Activated effector memory CD4-positive, alpha-beta T cell treated with anti-CD3 and anti-CD28 coated beads, Interleukin-2, amount 50 U/mL, for 16 hours (primary cell): Measurements from ENCODE around the gene SPATS1.
A peak's percentile ranks its signal among the peaks of the same experiment; 100 is the strongest.

Source experiments
- DNase-seq: peaks from one replicate; pipeline ENCODE4 v3.0.0-alpha.2; 2020

Gene SPATS1, protein sequence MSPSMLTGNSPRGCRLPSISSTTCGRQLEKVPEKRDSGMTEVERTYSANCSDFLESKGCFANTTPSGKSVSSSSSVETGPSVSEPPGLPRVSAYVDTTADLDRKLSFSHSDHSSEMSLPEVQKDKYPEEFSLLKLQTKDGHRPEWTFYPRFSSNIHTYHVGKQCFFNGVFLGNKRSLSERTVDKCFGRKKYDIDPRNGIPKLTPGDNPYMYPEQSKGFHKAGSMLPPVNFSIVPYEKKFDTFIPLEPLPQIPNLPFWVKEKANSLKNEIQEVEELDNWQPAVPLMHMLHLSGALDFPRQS

DNA sequence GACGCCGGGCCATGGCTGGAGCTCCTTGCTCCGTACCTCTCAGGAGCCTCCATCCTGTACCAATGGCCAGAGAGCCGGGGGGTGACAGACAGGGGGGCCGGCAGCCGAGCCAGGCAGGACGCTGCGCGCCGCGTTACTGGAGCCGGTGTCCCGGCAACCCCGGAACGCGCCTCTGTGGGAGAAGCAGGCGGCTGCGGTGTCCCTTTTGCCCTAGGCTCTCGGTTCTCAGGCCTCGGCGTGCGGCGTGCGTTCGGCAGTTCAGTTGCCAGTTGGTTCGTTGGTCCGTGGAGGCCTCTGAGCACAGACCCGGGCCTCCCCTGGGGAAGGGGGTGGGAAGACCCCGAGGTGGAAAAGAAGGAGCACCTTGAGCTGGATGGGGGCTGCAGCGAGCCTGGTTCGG lies at the start of gene SPATS1:
SPATS1 (plus strand) TSS at position 162 of the 400 bp plus-strand sequence. CDS start 446 bp downstream, outside the sequence.
- no peak for DNase-seq

DNA sequence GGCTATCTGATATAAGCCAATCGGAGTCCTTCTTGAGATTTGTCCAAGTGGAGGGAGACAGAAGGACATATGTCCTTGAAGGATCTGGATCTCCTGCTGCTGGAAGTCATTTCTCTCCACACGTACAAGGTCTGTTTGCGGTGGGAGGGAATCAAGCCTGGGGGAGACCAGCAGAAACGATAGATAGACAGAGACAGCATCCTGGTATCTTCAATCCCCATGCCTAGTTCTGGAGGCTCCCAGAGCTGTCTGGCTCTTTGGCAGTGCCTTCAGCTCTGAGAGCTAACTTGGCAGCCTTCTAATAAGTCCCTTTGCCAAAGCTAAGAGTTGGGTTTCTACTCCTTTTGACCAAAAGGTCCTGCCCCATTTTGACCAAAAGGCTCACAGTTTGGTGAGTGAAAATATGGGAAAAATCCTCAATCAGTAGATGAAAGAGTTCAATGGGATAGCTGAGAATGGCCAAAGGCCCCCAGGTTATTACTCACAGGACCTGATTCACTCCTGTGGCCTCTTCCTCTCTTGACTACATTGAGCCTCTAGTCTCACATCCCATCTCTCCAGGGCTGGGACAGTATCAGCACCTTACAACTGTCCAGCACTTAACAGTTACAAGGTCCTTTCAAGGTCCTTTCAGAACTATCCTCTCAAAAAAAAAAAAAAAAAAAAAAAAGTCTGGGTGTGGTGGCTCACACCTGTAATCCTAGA lies 49.6 kb upstream of the SPATS1 start:
- no peak for DNase-seq

DNA sequence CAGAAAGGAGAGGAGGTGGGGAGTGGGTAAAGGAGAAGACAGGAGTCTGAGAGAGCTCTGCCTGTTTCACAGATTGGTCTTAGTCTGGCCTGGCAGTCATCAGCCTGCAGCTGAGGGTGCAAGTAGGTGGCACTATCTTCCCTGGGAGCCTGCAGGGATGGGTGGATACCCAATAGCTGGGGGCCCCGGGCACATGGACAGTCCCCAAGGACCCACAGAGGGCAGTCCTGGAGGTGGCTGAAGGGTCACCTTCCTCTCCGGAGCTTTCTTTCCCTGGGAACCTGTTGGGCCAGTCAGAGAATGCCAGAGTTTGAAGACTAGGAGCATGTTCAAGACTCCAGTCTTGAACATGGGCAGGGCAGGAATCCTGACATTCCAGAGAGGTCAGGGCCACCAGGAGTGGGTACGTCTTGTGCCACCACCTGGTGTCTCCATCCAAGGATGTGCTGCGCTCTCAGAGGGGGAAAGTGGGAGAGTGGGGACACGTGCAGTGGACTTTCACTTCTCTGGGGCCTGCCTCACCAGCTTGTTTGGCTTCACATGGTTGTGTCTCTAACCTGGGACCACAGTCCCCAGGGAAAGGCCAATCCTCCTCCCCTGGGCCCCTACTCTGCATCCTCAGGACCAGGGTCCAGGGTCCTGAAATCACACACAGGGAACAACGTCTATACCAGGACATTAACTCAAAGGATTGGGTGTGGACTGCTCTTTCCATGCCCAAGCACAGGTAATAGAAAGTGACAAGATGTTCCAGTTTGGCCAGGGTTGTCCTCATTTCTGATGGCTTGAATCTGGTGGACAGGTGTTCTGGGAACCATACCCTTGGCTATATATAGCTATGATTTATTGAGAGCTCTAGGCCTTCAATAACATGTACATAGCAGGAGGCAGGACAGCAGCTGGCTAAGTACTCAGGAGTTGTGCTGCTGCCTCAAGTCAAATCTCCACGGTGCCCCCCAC lies 47.3 kb upstream of the SPATS1 start:
- DNase-seq: no peak

DNA sequence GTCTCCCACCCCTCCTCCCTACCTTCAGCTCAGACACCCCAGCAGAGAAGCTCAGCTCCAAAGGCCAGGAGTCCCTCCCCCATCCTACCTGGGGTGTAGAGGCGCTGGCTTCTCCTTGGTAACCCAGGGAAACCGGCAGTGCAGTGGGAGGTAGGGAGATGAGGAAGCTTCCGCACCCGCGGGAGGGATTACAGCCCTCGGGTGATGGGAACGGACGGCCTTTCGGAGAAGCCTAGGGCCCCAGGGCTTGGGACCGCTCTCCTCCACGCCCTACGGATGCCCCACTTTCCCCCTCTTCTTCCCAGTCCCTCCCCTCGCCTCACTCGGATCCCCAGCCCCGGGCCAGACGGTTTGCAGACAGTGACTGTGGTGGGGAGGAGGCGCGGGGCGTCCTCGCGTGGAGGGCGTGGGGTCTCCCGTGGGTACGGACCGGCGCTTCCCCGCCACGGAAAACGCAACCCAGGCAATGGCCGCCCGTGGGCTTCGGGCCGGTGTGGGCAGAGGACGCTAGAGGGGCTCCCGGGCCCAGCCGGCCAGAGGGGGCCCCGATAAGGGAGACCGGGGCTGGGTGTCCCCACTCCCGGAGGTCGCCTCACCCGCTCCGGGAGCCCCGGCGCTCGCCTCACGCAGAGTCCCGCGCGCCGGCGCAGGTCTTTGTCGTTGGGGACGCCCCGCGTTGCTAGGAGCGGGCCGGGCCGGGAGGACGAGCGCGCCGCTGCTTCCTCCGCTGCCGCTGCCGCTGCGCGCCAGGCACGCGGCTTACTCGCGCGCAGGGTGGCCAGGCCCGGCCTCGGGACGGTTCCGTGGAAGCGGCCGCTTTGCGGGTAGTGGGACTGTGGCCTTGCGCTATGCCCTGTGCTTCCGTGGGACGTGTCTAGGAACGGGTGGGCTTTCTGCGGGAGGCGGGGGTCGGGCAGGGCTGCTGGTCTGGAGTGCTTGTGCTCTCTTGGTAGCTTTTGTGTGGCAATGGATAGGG lies 45.1 kb upstream of the SPATS1 start:
- DNase-seq: peak; percentile 80

DNA sequence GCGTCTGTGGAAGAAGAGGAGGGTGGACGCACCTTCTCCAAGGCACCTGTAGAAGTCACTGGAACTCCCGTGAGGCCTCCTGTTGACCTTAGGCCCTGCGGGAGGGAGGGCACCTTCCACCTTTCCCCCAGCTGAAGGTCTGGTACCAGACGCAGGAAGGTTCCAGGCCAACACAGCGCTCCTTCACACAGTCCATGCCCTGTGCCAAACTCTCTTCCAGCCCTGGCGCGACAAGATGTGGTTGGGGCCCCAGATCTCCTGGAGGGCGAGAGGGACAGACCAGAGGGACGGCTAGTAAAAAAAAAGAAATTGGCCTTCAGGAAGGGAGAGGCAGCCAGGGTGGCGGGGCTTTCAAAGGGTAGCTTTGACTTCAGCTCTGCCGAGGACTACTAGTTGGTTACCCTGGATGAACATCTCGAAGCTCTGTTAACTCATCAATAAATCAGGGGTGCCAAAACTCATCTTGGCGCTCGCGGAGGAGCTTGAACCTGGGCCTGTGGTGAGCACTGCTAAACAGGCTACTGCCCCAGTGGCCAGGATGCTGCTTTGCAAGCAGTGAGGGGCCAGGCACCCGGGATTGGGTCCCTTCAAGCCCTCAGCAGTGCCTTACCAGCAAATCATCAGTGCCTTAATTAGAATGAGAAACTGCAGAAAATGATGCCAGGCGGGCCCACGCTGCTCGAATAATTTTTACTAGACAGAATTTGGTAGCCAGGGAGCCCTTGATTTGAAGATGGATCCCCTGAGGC lies 44.2 kb upstream of the SPATS1 start:
- peak; percentile 51 for DNase-seq

DNA sequence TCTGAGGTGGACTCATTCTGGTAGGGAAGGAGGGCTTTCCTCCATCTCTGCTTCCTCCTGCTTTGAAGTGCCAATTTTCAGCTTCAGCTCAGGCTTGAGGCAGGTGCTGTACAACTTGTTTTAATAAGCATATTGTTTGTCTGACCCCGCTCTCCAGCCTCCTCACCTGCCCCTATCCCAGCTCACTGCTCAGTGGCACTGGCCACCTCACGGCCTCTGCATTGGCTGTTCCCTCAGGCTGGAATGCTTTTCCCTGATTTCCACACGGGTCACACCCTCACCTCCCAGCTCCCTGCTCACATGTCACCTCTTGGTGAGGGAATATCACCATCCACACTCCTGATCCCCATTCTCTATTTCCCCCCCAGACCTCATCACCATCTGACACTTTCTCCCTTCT lies 43.6 kb upstream of the SPATS1 start:
- DNase-seq: no peak

DNA sequence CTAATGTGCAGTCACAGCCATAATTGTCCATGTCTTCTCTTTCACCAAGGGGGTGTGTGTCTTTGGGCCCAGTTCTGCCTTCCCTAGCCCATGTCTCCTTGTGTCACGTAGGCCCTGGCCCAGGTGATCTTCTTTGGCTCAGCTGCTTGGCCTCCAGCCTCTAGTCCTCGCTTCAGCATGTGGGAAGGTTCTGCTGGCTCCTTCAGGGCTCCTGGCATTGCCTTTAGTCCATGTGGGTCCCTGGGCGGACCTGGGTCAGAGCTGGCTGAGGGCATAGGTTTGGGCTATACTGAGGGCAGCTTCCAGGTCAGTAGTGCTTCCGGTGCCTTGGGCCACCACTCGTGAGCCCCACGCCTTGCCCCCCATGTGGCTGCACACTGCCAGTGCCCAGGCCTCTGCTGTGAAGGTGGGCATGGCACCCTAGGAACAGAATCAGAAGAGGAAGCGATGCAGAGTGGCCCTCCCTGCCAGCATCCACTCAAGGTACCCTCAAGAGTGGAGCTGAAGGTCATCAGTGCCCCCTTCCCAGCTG lies 42.1 kb upstream of the SPATS1 start:
- DNase-seq: peak; percentile 58

DNA sequence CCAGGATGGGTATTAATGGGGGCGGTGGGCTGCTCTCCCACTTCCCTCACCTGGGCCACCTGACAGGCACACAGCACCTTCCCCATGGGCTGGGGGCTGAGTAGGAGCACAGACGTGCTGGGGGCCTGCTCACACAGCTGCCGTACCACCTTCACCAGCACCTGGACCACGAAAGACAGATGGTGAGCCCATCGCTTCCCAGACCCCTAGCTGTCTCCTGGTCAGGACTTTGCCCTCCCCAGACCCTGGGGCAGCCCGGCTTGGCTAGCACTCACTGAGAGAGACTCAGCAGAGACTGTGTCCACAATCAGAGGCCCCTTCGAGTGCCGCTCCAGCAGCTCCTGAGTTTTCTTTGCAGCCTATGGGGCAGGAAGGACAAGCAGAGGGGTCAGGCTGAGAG lies 41.3 kb upstream of the SPATS1 start:
- DNase-seq: no peak

DNA sequence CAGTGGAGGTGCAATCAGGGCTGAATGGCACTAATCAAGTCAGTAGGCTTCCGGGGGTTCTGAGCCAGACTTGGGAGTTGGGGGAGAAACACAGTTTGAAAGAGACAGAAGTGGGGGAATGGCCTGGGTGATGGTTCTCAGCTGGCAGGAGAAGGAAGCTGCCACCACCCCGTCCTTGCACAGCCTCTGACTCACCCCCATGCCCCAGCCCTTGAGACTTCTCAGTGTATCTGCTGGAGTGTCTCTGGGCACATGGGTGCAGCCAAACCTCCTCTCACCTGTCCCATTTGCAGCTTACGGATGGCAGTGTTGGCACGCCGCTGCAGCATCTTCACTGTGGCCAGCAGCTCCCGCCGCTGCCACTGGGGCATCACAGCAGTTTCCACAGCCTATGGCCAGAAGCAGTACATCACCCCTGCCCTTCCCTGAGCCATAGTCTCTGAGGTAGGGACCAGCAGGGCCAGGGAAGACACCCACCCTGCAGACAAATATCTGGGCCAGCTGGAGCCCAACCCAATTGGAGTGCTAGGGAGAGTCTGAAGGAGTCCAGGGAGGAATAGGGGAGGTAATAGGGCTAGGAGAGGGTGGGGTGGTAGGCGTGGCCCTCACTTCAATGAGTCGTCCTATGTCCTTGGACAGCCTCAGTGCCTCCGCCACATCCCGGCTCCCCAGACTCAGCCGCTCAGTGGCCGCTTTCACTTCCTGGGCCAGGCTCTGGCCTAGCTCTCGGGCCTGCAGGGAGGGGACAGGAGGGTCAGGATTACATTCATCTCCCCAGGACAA lies 40.5 kb upstream of the SPATS1 start:
- DNase-seq: peak; percentile 17

DNA sequence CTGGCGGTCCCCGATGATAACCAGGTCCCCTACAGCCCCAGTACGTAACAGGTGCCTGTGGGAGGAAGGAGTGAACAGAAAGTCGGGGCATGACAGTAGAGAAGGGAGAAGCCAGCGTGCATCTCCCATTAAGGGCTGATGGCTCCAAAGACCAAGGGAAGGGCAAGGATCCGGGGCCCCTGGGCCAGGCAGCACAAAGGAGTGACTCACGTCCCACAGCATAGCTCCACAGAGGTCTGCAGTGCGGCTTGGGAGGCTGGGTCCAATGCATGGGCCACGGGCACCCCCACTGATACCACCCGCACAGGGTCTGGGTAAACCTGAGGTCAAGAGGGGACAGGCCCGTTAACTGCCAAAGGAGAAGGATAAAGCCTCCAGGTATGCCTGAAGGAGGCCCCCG lies 39.6 kb upstream of the SPATS1 start:
- DNase-seq: no peak

DNA sequence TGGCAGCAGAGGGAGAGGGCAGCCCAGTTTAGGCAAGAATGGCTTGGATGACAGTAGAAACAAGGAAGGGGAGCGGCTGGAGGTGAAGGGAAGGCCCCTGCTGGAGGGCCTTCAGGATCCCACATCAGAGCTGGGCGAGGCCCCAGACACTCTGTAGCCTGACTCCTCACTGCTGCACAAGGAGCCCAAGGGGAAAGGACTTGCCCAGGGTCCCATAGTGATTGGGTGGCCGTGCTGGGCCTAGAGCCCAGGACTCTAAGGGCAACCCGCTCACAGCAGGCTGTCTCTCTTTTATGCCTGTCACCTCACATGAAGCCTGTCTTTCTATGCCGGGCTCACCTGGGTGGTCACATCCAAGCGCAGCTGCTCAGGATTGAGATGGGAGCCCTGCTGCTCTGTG lies 38.6 kb upstream of the SPATS1 start:
- DNase-seq: no peak

DNA sequence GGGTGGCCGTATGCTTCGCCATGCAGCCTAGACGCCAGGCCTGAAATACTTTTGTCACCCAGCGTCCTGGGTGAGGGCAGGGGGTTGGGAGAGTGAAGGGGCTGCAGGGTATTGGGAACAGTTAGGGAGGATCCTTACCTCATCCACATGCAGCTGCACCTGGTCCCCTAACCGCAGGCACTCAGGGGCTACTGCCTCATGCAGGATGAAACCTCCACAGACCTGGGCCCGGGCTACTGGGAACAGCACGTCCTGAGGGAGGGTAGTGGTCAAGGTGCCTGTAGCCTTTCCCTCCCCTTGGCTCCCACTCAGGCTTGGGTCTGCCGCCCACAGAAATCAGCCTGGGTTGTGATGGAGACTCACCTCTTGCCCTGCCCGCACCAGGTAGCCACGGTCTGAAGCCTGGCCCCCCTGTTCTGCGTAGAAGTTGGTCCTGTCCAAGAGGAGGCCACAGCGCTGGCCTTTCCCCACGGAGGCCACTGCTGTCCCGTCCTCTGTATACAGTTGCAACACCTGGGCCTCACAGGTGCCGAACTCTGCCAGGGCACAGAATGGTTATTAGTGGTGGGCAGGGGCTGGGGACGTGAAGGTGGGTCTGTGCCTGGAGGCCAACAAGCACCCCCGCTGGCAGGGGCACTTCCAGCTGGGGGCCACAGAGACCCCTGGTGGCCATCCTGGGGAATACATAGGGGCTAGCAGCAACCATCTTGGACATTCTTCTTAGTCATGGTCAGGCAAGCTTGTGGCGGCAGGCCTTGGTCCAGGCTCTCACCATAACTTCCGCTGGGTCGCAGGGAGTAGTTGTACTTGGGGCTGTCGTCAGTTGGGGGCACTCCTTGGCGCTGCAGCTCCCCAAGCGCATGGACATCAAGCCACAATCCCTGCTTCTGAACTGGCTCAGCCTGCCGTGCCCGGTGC lies 37.9 kb upstream of the SPATS1 start:
- peak; percentile 79 for DNase-seq

DNA sequence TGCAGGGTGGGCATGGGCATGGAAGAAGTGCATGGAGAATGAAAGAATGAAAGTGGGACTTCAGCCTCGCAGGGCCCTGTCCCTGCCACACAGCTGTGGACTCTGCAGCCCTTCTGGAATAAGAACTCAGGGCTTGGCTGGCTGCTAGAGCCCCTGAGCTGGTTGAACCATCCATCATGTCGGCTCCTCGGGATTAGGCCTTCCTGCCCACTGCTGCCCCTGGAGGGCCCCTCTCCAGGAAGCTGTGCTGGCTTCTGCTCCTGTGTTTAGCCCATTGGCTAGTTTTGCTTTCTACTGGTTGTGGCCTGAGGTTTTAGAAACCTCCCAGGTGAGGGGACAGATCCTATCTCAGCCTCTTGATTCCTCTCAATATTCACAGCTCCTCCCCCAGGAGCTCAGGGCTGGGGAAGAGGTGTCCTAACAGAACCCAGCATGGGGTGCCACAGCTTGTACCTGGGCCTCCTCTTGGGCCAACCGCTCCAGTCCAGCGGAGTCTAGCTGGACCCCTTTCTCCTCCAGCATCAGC lies 37.2 kb upstream of the SPATS1 start:
- no peak for DNase-seq

DNA sequence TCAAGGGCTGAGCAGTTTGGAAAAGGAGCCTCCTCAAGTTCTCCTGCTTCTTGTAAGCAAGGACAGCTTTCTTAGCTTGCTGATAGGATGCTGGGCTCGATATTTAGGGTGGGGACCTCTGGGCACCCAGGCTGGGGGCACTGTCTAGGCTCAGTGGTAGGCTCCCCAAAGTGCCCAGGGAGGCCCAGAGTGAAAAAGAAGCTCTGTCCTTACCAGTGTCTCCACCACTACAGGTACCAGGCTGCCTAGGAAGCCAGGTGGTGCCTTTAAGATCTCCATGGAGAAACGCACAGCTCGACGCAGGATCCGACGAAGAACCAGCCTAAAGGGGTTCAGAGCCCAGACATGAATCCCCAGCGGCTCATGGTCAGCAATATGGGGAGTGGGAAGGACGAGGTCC lies 35.7 kb upstream of the SPATS1 start:
- no peak for DNase-seq

DNA sequence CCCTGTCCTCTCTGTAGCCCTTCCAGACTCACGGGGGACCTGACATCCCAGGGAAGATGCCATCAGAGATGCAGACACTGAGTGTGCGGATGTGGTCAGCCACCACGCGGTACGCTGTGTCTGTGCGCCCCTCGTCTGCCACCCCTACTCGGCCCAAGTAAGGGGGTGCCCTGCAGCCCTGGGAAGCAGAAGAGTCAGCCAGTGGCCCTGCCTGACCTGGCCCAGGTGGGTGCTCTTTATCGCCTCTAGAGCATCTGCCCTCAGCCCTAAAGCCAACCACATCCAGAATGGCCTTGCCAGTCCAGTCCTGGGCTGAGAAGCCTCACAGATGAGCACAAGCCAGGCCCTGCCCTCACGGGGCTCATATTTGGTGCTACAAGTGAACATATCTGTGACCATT lies 35.2 kb upstream of the SPATS1 start:
- DNase-seq: no peak

DNA sequence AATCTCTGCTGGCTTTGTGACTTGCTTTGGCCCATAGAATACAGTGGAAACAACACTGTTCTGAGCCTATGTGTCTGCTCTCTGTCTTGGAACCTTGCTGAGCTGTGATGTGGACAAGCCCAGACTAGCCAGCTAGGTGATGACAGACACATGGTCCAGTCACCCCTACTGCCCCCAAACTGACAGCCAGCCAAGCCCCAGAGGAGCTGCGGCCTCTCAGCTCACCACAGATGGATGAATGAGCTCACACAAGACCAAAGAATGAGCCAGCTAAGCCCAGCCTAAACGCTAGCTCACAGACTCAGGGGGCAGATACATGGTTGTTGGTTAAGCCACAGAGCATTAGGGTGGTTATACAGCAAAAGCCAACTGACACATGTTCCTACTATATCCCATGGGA lies 33.4 kb upstream of the SPATS1 start:
- DNase-seq: no peak

DNA sequence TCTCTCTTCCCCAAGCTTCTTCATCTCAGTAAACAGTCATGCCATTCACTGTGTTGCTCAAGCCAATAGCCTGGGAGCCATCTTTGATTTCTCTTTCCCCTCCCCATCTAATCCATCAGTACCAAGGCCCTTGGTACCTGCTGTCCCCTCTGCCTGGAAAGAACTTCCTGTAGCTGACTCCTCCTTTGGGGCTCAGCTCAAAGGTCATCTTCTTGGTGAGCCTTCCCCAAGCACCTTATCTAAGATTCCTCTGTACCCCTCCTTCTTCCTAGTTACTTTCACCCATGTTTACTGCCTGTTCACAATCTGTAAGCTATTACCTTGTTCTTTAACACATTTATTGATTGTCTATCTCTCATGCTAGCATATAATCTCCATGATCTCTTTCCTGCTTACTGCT lies 32.8 kb upstream of the SPATS1 start:
- no peak for DNase-seq

DNA sequence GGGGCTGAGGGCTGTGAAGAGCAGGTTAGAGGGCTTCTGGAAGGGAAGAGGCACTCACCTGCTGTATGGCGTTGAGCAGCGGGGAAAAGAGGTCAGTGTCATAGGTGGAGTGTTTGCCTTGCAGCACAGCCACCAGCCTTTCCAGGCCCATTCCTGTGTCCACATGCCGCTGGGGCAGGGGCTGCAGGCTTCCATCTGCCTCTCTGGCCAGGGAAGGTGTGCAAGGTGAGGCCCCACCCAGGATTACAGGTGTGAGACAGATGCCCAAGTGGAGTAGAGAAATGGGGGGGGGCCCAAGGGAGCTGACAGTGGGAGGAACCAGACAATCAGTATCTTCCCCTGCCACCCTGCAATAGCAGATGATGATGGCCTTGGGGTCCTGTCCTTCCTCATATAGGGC lies 32.2 kb upstream of the SPATS1 start:
- DNase-seq: no peak

DNA sequence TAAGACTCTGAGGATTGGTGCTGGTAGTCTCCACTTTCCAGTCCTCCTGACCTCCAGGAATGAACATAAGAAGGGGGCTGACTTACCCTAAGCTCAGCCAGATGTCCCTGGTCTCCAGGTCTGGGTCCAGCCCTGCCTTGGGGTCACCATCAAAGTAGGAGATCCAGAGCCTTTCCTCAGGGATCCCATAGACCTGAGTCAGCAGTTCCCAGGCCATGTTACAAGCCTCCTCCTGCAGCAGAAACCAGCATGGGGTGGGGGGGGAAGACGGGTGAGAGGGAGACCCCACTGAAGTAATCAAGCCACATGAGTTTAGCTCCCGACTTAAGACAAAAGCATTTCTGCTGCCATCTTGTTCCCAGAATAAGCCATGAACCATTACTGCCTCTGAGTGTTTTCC lies 31.1 kb upstream of the SPATS1 start:
- DNase-seq: no peak
